H1 (cell line): Measurements from ENCODE around the gene PTGDS. TPM values are rescaled to one million over a fixed set of nuclear protein-coding genes. Genes with fewer than 3 reads are reported as not detected.

ENCODE experiments used
- CBX8 ChIP-seq: fragments of 300-800, 300-1000 bp; sonication (generic); IDR thresholded peaks from 2 replicates; pipeline ENCODE4 v1.7.1; 2016; ENCODE audit warnings: low read depth, low read length, borderline replicate concordance
- CHD1 ChIP-seq: IDR thresholded peaks from 2 replicates; pipeline ENCODE4 v1.6.1; 2012; ENCODE audit warnings: low read depth, low read length, improper control_type of control experiment
- CHD7 ChIP-seq: fragments of 300-600 bp; sonication (generic); IDR thresholded peaks from 2 replicates; pipeline ENCODE4 v1.7.1; 2012; ENCODE audit warnings: low read length, moderate library complexity, mild to moderate bottlenecking, inconsistent platforms; ENCODE audit not compliant: insufficient replicate concordance
- RAD21 ChIP-seq, 2 experiments: IDR thresholded peaks in 1 of 2; conservative IDR thresholded peaks in 1 of 2; 2 replicates each; pipeline ENCODE4 v1.6.1; 2011; ENCODE audit warnings: low read depth in 2 of 2, low read length in 2 of 2, improper control_type of control experiment in 1 of 2, inconsistent platforms in 1 of 2, mild to moderate bottlenecking in 1 of 2, moderate library complexity in 1 of 2
- RFX5 ChIP-seq: IDR thresholded peaks from 2 replicates; pipeline ENCODE4 v1.6.1; 2011; ENCODE audit warnings: low read depth, low read length, improper control_type of control experiment, borderline replicate concordance
- ZNF274 ChIP-seq: IDR thresholded peaks from 2 replicates; pipeline ENCODE4 v1.7.0; 2012; ENCODE audit warnings: low read length, borderline replicate concordance; ENCODE audit errors: extremely low read depth
- polyA plus RNA-seq, 7 experiments: library from polyadenylated mRNA; depleted of rRNA in 3 of 7; stranded (reverse) in 5 of 7; unstranded in 2 of 7; fragments of >200 nt in 5 of 7; fragments of 200-250 nt in 2 of 7; gene quantifications; 1 replicate in 5 of 7; 2 replicates in 1 of 7; 4 replicates in 1 of 7; pipeline versions ENCODE4 v1.2.1 to v1.2.3, GENCODE V29; 2011 to 2013; ENCODE audit warnings: missing spikeins in 2 of 7, mixed read lengths in 2 of 7
- total RNA-seq: library from RNA; stranded (reverse); fragmentation: NEBNext Ultra II Directional; extraction: Animal tissue kit (Norgen Biotek cat#: 25700); gene quantifications from 2 replicates; pipeline ENCODE4 v1.2.1, GENCODE V29; 2021

The PTGDS gene
- total and polyA plus RNA-seq, 2 of the 8 experiments (the other 6 are each of a cell fraction or from before 2014, with no cell fraction given): 1.7 to 2.3 TPM

- TF ChIP-seq CHD7: no peak
- TF ChIP-seq ZNF274: no peak
- TF ChIP-seq RFX5: no peak
- no peak for TF ChIP-seq RAD21 (IDR thresholded peaks at IDR 0.05 in 1 of 2, conservative IDR thresholded peaks at IDR 0.05 in 1 of 2; ENCODE audit: low read depth in 2 of 2, low read length in 2 of 2)
- TF ChIP-seq CHD1: no peak
- TF ChIP-seq CBX8: no peak
These were observed 16.9 kb upstream of the PTGDS start (continued) for GRCh38 chr9:136960212-136960937.
